SK-N-SH treated with all-trans-retinoic acid at 6 μM for 48 hours (cell line): ENCODE measurements around the gene DPP6.

ENCODE experiments used
- ARNTL ChIP-seq: fragments of 450-650 bp; formaldehyde crosslinking; IDR thresholded peaks from 2 replicates; pipeline ENCODE4 v1.5.0; 2020; ENCODE audit warnings: low read depth, mild to moderate bottlenecking, moderate library complexity, borderline replicate concordance
- CREB5 ChIP-seq: fragments of 250-450 bp; sonication (Bioruptor Pico); IDR thresholded peaks from 2 replicates; pipeline ENCODE4 v1.5.1; 2020; ENCODE audit warnings: low read depth, mild to moderate bottlenecking, moderate library complexity
- CSRNP3 ChIP-seq: fragments of 250-450 bp; sonication (Bioruptor Pico); IDR thresholded peaks from 2 replicates; pipeline ENCODE4 v1.5.1; 2021; ENCODE audit warnings: mild to moderate bottlenecking, moderate library complexity
- GLIS3 ChIP-seq: fragments of 250-450 bp; sonication (Bioruptor Pico); IDR thresholded peaks from 2 replicates; pipeline ENCODE4 v1.5.0; 2020; ENCODE audit warnings: mild to moderate bottlenecking, moderate library complexity
- OSR1 ChIP-seq: fragments of 250-450 bp; sonication (Bioruptor Pico); IDR thresholded peaks from 2 replicates; pipeline ENCODE4 v1.8.0; 2022; ENCODE audit warnings: moderate library complexity, mild to moderate bottlenecking, inconsistent platforms
- PATZ1 ChIP-seq: fragments of 250-450 bp; sonication (Bioruptor Pico); IDR thresholded peaks from 2 replicates; pipeline ENCODE4 v1.8.0; 2020; ENCODE audit warnings: mild to moderate bottlenecking, moderate library complexity, borderline replicate concordance
- POU6F1 ChIP-seq: fragments of 250-450 bp; sonication (Bioruptor Pico); IDR thresholded peaks from 2 replicates; pipeline ENCODE4 v1.8.0; 2021; ENCODE audit warnings: low read depth, mild to moderate bottlenecking, moderate library complexity, borderline replicate concordance
- RARB ChIP-seq: fragments of 250-450 bp; sonication (Bioruptor Pico); IDR thresholded peaks from 2 replicates; pipeline ENCODE4 v1.8.0; 2021; ENCODE audit warnings: mild to moderate bottlenecking, moderate library complexity
- TOX ChIP-seq: fragments of 250-450 bp; sonication (Bioruptor Pico); IDR thresholded peaks from 2 replicates; pipeline ENCODE4 v1.8.0; 2021; ENCODE audit warnings: mild to moderate bottlenecking, moderate library complexity, borderline replicate concordance
- ZFP30 ChIP-seq: fragments of 450-650 bp; formaldehyde crosslinking; IDR thresholded peaks from 2 replicates; pipeline ENCODE4 v1.5.0; 2022; ENCODE audit warnings: mild to moderate bottlenecking, moderate library complexity
- ZNF70 ChIP-seq: fragments of 450-650 bp; formaldehyde crosslinking; IDR thresholded peaks from 2 replicates; pipeline ENCODE4 v1.5.0; 2020; ENCODE audit warnings: mild to moderate bottlenecking, moderate library complexity

GRCh38 chr7:154171422-154171821 lies 119.2 kb downstream of the DPP6 start:
- TF ChIP-seq ZNF70, result no peak
- no peak for TF ChIP-seq CREB5 (CRISPR knock-in tag)
- TF ChIP-seq OSR1 (CRISPR knock-in tag), result no peak
- TF ChIP-seq PATZ1, result no peak
- TF ChIP-seq ARNTL (CRISPR knock-in tag), result no peak
- TF ChIP-seq CSRNP3 (CRISPR knock-in tag), result no peak
- no peak for TF ChIP-seq POU6F1 (CRISPR knock-in tag)
- TF ChIP-seq ZFP30 (CRISPR knock-in tag), result no peak
- TF ChIP-seq TOX (CRISPR knock-in tag), result no peak
- no peak for TF ChIP-seq GLIS3
- TF ChIP-seq RARB (CRISPR knock-in tag), result no peak
